ENCODE results near the gene HCFC1. TPM values are rescaled to one million over a fixed set of nuclear protein-coding genes. Genes with fewer than 3 reads are reported as not detected.

HCFC1 gene
- total RNA-seq, 1 donor from 2014 or later: 74.6 TPM

GRCh38 chrX:153905481-153906095 lies 66.0 kb downstream of the HCFC1 start:
- H3K4me3 Mint-ChIP-seq (ENCODE audit: unreplicated experiment): no peak overlapping the region
- peaks cover 26% of the 10 kb centered on the region for H3K4me1 Mint-ChIP-seq (ENCODE audit: unreplicated experiment)
- no peaks in the 10 kb centered on the region for H3K36me3 Mint-ChIP-seq (ENCODE audit: low read depth, unreplicated experiment)
- DNase-seq (ENCODE audit: low spot score): no peak
- H3K9me3 Mint-ChIP-seq (ENCODE audit: unreplicated experiment): no peaks in the 10 kb centered on the region
- no peak overlapping the region for H3K27ac Mint-ChIP-seq (ENCODE audit: unreplicated experiment)
- no peak for TF ChIP-seq CTCF (IDR thresholded peaks at IDR 0.05; ENCODE audit: unreplicated experiment)
- H3K27me3 Mint-ChIP-seq (ENCODE audit: unreplicated experiment): peaks cover 7% of the 10 kb centered on the region

GRCh38 chrX:153903991-153904957 lies 67.3 kb downstream of the HCFC1 start, which contains the start of gene AVPR2:
Gene AVPR2 (plus strand): TSS chrX:153904673. CDS start chrX:153905146, 473 bp downstream.
- no peaks in the 10 kb centered on the region for H3K9me3 Mint-ChIP-seq (ENCODE audit: unreplicated experiment)

GRCh38 chrX:153903238-153903980 lies 68.2 kb downstream of the HCFC1 start:
- Mint-ChIP-seq H3K9me3 (ENCODE audit: unreplicated experiment) (no peaks in the 10 kb centered on the region), H3K4me3 (ENCODE audit: unreplicated experiment) (no peak overlapping the region), H3K27me3 (ENCODE audit: unreplicated experiment) (peaks cover 8% of the 10 kb centered on the region), H3K36me3 (ENCODE audit: low read depth, unreplicated experiment) (no peaks in the 10 kb centered on the region), H3K27ac (ENCODE audit: unreplicated experiment) (peak overlapping the region; percentile 70), H3K4me1 (ENCODE audit: unreplicated experiment) (peaks cover 27% of the 10 kb centered on the region)
- DNase-seq (ENCODE audit: low spot score): no peak
- no peak for TF ChIP-seq CTCF (IDR thresholded peaks at IDR 0.05; ENCODE audit: unreplicated experiment)

More at GRCh38 chrX:153903991-153904957, 67.3 kb downstream of the HCFC1 start, which contains the start of gene AVPR2:
- Mint-ChIP-seq H3K27ac (ENCODE audit: unreplicated experiment) (peak within 1 kb of the TSS; percentile 70), H3K36me3 (ENCODE audit: low read depth, unreplicated experiment) (no peaks in the 10 kb centered on the region), H3K4me1 (ENCODE audit: unreplicated experiment) (peaks cover 27% of the 10 kb centered on the region), H3K27me3 (ENCODE audit: unreplicated experiment) (peaks cover 8% of the 10 kb centered on the region), H3K4me3 (ENCODE audit: unreplicated experiment) (no peak within 1 kb of the TSS)
- TF ChIP-seq CTCF (IDR thresholded peaks at IDR 0.05; ENCODE audit: unreplicated experiment): no peak
- DNase-seq (ENCODE audit: low spot score): no peak

GRCh38 chrX:153902385-153902784 lies 69.2 kb downstream of the HCFC1 start:
- no peaks in the 10 kb centered on the region for H3K9me3 Mint-ChIP-seq (ENCODE audit: unreplicated experiment)
- H3K4me3 Mint-ChIP-seq (ENCODE audit: unreplicated experiment): no peak overlapping the region
- TF ChIP-seq CTCF (IDR thresholded peaks at IDR 0.05; ENCODE audit: unreplicated experiment): no peak
- H3K4me1 Mint-ChIP-seq (ENCODE audit: unreplicated experiment): peaks cover 27% of the 10 kb centered on the region
- no peaks in the 10 kb centered on the region for H3K36me3 Mint-ChIP-seq (ENCODE audit: low read depth, unreplicated experiment)
- peaks cover 8% of the 10 kb centered on the region for H3K27me3 Mint-ChIP-seq (ENCODE audit: unreplicated experiment)
- DNase-seq (ENCODE audit: low spot score): no peak
- no peak overlapping the region for H3K27ac Mint-ChIP-seq (ENCODE audit: unreplicated experiment)
